Lower leg skin (tissue), 3 donors: ENCODE data around the gene EGR2.

Experiments used
- CTCF ChIP-seq, 3 donors: fragments of 450-650 bp; IDR thresholded peaks; one replicate each; pipeline ENCODE4 v1.5.1; 2016; ENCODE audit warnings: antibody characterized with exemption in 3 of 3, mild to moderate bottlenecking in 3 of 3, moderate library complexity in 2 of 3
- POLR2A ChIP-seq, 2 donors: fragments of 450-650 bp; IDR thresholded peaks; one replicate each; pipeline ENCODE4 v1.6.1; 2016 to 2017; ENCODE audit warnings: antibody characterized with exemption in 2 of 2, mild to moderate bottlenecking in 1 of 2, moderate library complexity in 1 of 2

- TF ChIP-seq CTCF (IDR thresholded peaks at IDR 0.05), result no peak
- no peak for TF ChIP-seq POLR2A (IDR thresholded peaks at IDR 0.05)
Observed at GRCh38 chr10:62817121-62817765, 1.1 kb upstream of the EGR2 start.
